Vagina (tissue), 2 donors: ENCODE measurements around the gene ARHGAP26. TPM values are rescaled to one million over a fixed set of nuclear protein-coding genes. Genes with fewer than 3 reads are reported as not detected.

Source experiments
- DNase-seq, 2 donors: peaks; one replicate each; pipeline ENCODE4 v3.0.0-alpha.2; 2017; ENCODE audit errors: extremely low spot score in 2 of 2
- H3K27ac ChIP-seq: fragments of 200-600 bp; sonication (generic); one replicate; pipeline ENCODE4 v1.5.1; 2019
- H3K27me3 ChIP-seq: fragments of 200-600 bp; sonication (generic); one replicate; pipeline ENCODE4 v1.5.1; 2019
- H3K36me3 ChIP-seq, 2 donors: fragments of 200-600 bp; sonication (generic); one replicate each; pipeline ENCODE4 v1.5.1; 2017 to 2019
- H3K4me1 ChIP-seq: fragments of 200-600 bp; sonication (generic); one replicate; pipeline ENCODE4 v1.5.1; 2019
- H3K4me3 ChIP-seq, 2 donors: fragments of 200-600 bp; sonication (generic); 1 replicate in 1 of 2; 2 replicates in 1 of 2; pipeline ENCODE4 v1.5.1; 2016 to 2019
- H3K9me3 ChIP-seq: fragments of 200-600 bp; sonication (generic); one replicate; pipeline ENCODE4 v1.5.1; 2019
- POLR2A ChIP-seq, 2 donors: fragments of 450-650 bp; IDR thresholded peaks; one replicate each; pipeline ENCODE4 v1.6.1; 2017; ENCODE audit warnings: antibody characterized with exemption in 2 of 2, mild to moderate bottlenecking in 2 of 2, moderate library complexity in 2 of 2
- POLR2AphosphoS5 ChIP-seq, 2 donors: sonication (generic); formaldehyde crosslinking; IDR thresholded peaks; one replicate each; pipeline ENCODE4 v1.9.0; 2017; ENCODE audit warnings: antibody characterized with exemption in 2 of 2, mild to moderate bottlenecking in 2 of 2, low read depth in 1 of 2; ENCODE audit not compliant: insufficient read depth in 1 of 2
- intact Hi-C: fragments of 100-400 bp; cut with DNase I; formaldehyde crosslinking; loops from one replicate; pipeline ENCODE4 v1.15.1; 2023
- total RNA-seq: library from RNA; depleted of rRNA; stranded (reverse); fragments of >200 nt; gene quantifications from one replicate; pipeline ENCODE4 v1.2.3, GENCODE V29; 2016
- TF ChIP-seq, protein P1 (sequence below), 3 experiments: fragments of 450-650 bp in 2 of 3; fragments of 200-600 bp in 1 of 3; sonication (generic) in 1 of 3; IDR thresholded peaks; one replicate each; pipeline ENCODE4 v1.5.1; 2017 to 2019; ENCODE audit warnings: antibody characterized with exemption in 3 of 3, mild to moderate bottlenecking in 2 of 3, moderate library complexity in 2 of 3

The ARHGAP26 gene
- total RNA-seq, 1 donor from 2014 or later: 42.5 TPM

- no peak for DNase-seq
- TF ChIP-seq POLR2AphosphoS5 (IDR thresholded peaks at IDR 0.05; ENCODE audit: insufficient read depth in 1 of 2, low read depth in 1 of 2): no peak
- TF ChIP-seq, protein P1, sequence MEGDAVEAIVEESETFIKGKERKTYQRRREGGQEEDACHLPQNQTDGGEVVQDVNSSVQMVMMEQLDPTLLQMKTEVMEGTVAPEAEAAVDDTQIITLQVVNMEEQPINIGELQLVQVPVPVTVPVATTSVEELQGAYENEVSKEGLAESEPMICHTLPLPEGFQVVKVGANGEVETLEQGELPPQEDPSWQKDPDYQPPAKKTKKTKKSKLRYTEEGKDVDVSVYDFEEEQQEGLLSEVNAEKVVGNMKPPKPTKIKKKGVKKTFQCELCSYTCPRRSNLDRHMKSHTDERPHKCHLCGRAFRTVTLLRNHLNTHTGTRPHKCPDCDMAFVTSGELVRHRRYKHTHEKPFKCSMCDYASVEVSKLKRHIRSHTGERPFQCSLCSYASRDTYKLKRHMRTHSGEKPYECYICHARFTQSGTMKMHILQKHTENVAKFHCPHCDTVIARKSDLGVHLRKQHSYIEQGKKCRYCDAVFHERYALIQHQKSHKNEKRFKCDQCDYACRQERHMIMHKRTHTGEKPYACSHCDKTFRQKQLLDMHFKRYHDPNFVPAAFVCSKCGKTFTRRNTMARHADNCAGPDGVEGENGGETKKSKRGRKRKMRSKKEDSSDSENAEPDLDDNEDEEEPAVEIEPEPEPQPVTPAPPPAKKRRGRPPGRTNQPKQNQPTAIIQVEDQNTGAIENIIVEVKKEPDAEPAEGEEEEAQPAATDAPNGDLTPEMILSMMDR (IDR thresholded peaks at IDR 0.05): no peak
- H3K4me3 ChIP-seq: no peak overlapping the region
- H3K9me3 ChIP-seq: no peaks in the 10 kb centered on the region
- H3K27me3 ChIP-seq: no peaks in the 10 kb centered on the region
- H3K27ac ChIP-seq: no peak overlapping the region
- H3K4me1 ChIP-seq: peaks cover 28% of the 10 kb centered on the region
- intact Hi-C loops: loop anchor here (10.0 kb wide), 1 partner anchor 60 kb away; no protein-coding TSS in a partner anchor
- H3K36me3 ChIP-seq: no peaks in the 10 kb centered on the region
Observed at GRCh38 chr5:143004361-143005145, 234.4 kb downstream of the ARHGAP26 start.

DNA sequence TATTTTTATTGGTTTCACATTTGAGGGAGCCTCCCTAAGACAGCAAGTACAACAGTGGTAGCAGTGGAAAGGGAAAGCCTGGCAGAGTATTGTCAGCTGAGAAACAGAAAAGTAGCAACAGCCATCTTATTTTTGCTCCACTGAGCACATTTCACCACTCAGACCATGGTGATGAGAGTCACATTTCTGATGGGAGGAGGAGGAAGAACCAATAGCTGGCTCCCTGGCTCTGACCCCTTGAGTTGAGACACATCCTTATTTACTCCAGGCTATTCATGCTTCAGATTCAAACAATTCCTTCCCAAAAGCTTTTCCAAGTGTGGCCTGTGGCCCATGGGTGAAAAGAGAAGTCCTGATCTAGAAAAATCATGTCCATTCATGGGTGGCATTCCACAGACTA, 236.3 kb downstream of the ARHGAP26 start:
- H3K27me3 ChIP-seq: no peaks in the 10 kb centered on the region

GRCh38 chr5:143008032-143008431, 237.9 kb downstream of the ARHGAP26 start:
- TF ChIP-seq, protein P1 (IDR thresholded peaks at IDR 0.05): no peak
- TF ChIP-seq POLR2AphosphoS5 (IDR thresholded peaks at IDR 0.05; ENCODE audit: insufficient read depth in 1 of 2, low read depth in 1 of 2): no peak
- no peak for TF ChIP-seq POLR2A (IDR thresholded peaks at IDR 0.05)
- Histone ChIP-seq H3K4me1 (peaks cover 18% of the 10 kb centered on the region), H3K4me3 (no peak overlapping the region), H3K27me3 (no peaks in the 10 kb centered on the region), H3K9me3 (no peaks in the 10 kb centered on the region), H3K27ac (no peak overlapping the region), H3K36me3 (no peaks in the 10 kb centered on the region)
- DNase-seq: no peak
- intact Hi-C loops: loop anchor here (10.0 kb wide), 1 partner anchor 57 kb away; no protein-coding TSS in a partner anchor

More for the DNA sequence above, 236.3 kb downstream of the ARHGAP26 start:
- intact Hi-C loops: loop anchor here (10.0 kb wide), 1 partner anchor 58 kb away; no protein-coding TSS in a partner anchor
- no peak for DNase-seq
- no peak overlapping the region for H3K4me3 ChIP-seq
- TF ChIP-seq, protein P1 (IDR thresholded peaks at IDR 0.05): no peak
- TF ChIP-seq POLR2A (IDR thresholded peaks at IDR 0.05): no peak
- TF ChIP-seq POLR2AphosphoS5 (IDR thresholded peaks at IDR 0.05; ENCODE audit: insufficient read depth in 1 of 2, low read depth in 1 of 2): no peak
- H3K36me3 ChIP-seq: no peaks in the 10 kb centered on the region
- H3K9me3 ChIP-seq: no peaks in the 10 kb centered on the region
- H3K4me1 ChIP-seq: peaks cover 33% of the 10 kb centered on the region
- no peak overlapping the region for H3K27ac ChIP-seq

DNA sequence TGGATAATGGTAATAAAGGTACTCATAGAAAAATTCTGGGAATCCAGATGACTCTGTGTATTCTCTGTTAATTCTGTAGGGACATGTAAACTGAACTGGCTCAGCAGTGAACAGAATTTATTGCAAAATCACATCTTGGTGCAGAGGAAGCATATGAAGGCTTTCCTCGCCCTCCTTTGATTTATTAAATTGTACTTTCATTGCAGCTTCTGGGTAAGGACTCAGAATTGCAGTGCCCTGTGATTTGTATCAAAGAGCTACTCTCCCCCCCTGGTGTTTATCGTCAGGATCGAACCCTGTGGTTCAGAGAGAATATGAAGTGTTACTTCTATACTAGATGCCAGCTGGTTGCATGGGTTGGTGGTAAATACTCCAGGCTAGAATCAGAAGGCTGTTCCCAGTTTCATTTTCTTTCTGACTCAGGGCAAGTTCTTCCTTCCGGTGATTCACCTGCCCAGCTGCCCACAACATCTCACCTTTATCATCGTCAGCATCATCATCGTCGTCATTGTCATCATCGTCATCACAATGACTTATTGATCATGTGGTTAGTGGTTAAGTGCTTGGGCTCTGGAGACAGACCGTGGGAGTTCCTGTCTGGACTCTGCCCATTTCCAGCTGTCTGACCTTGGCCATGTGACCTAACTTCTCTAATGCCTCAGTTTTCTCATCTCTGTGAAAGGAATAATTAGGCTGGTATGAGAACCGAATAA, 238.8 kb downstream of the ARHGAP26 start:
- Histone ChIP-seq H3K36me3 (no peaks in the 10 kb centered on the region), H3K27me3 (no peaks in the 10 kb centered on the region), H3K9me3 (no peaks in the 10 kb centered on the region), H3K4me1 (peaks cover 15% of the 10 kb centered on the region), H3K27ac (no peak overlapping the region), H3K4me3 (no peak overlapping the region)
- intact Hi-C loops: loop anchor here (10.0 kb wide), 1 partner anchor 56 kb away; no protein-coding TSS in a partner anchor
- DNase-seq: no peak
- TF ChIP-seq, protein P1 (IDR thresholded peaks at IDR 0.05): no peak
- TF ChIP-seq POLR2AphosphoS5 (IDR thresholded peaks at IDR 0.05; ENCODE audit: insufficient read depth in 1 of 2, low read depth in 1 of 2) (no peak), POLR2A (IDR thresholded peaks at IDR 0.05) (no peak)
